Prostate gland (tissue), 2 donors: ENCODE measurements around the gene C1GALT1.

Source experiments
- POLR2A ChIP-seq: fragments of 450-650 bp; IDR thresholded peaks from one replicate; pipeline ENCODE4 v1.6.1; 2016; ENCODE audit warnings: antibody characterized with exemption, mild to moderate bottlenecking
- TF ChIP-seq, protein P1 (sequence below), 4 experiments: fragments of 200-600 bp in 2 of 4; fragments of 450-650 bp in 2 of 4; sonication (generic) in 2 of 4; IDR thresholded peaks; 1 replicate in 3 of 4; 2 replicates in 1 of 4; pipeline ENCODE4 v1.5.1; 2016 to 2019; ENCODE audit warnings: antibody characterized with exemption in 4 of 4, mild to moderate bottlenecking in 2 of 4, moderate library complexity in 2 of 4

DNA sequence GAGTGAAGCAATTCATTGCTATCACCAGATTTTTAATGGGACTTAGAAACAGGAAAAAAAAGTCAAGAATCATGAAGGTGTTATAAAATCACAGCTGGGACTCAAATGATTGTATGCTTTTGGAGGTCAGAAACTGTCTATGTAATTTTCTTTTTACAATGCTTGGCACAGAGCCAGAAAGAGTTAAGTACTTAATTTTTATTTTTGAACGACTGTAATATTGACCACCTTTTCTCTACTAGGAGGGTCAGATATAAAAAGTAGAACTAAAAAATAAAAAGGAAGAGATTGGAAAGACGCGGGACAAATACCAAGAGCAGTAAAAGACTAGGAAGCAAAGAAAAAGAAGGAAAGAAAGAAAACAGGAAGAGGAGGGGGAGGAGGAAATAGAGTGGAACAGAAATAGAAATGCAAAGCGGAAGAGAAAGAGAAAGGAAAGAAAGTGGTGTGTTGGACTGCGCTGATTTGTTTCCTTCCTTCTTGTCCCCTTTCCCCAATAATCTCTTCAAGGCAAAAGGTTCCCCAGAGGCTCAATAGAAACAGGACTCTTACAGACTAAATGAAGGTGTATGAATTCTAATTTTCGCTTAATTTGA is 23.2 kb upstream of the C1GALT1 start:
- TF ChIP-seq, protein P1, sequence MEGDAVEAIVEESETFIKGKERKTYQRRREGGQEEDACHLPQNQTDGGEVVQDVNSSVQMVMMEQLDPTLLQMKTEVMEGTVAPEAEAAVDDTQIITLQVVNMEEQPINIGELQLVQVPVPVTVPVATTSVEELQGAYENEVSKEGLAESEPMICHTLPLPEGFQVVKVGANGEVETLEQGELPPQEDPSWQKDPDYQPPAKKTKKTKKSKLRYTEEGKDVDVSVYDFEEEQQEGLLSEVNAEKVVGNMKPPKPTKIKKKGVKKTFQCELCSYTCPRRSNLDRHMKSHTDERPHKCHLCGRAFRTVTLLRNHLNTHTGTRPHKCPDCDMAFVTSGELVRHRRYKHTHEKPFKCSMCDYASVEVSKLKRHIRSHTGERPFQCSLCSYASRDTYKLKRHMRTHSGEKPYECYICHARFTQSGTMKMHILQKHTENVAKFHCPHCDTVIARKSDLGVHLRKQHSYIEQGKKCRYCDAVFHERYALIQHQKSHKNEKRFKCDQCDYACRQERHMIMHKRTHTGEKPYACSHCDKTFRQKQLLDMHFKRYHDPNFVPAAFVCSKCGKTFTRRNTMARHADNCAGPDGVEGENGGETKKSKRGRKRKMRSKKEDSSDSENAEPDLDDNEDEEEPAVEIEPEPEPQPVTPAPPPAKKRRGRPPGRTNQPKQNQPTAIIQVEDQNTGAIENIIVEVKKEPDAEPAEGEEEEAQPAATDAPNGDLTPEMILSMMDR (IDR thresholded peaks at IDR 0.05) = no peak
- no peak for TF ChIP-seq POLR2A
